GM21737 (cell line): Measurements from ENCODE around the gene LRP5.

ENCODE experiments used
- ATAC-seq: cut with Tn5 transposase; IDR thresholded peaks from one replicate; pipeline ENCODE4 v1.9.1; 2021; ENCODE audit warnings: mild to moderate bottlenecking, moderate library complexity; ENCODE audit not compliant: unreplicated experiment

Gene LRP5

DNA sequence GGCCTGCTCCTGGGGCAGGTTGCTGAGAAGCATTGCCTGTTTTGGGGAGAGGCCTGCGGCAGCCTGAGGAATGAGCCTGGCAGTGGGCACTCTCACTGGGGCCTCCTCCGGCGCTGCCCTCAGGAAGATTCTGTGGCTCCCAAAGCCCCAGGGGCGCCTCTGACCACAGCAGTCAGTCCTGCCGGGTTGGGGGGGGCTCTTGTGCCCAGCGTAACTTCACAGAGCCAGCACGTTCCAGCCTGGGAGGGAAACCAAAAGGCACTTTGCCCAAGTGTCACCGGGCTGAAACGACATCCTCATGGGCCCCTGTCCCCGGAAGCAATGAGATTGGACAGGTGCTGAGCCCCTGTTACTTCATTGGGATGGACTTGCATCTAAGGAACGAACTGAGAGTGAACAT lies 4.3 kb upstream of the LRP5 start:
- ATAC-seq = no peak

- ATAC-seq = no peak
Measured at GRCh38 chr11:68309621-68310185, 2.7 kb upstream of the LRP5 start.

DNA sequence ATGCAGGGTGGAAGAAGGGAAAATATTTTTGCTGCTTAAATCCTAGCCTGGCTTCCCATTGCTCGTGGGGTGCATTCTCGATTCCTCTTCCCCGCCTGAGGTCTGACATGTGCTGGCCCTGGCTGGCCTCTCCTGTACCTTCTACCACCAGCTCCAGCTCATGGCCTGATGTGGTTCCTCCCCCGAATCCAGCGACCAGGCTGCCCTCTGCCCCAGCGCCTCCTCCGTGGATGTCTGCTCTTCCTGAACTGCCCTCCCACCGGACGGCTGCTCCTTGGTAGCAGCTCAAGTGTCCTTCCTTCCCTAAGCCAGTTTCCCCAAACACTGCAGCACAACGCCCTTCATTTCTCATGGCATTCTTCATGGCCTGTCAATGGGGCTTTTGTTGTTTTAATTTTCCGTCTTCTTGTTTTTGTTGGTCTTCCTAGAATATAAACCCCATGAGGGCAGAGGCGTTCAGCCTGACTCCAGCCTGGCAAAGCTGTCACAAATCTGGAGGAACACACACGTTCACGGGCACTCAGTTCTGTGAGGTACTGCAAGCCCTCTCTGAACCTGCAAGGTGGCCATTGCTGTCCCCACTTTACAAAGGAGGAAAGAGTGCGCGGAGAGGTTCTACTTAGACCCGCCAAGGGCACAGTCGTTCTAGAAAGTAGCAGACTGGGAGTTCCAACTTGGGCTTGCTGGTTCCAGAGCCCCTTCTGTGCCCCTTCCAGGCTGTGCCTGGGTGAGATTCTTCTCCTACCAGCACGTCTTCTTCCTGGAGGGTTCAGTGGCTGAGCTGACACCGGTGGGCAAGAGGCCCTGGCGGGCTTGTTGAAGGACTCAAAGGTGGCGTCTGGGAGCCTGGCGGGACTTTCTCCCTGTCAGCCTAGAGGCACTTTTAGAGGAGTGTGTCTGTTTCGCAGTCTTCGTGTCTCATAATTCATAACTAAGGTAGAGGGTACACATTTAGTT lies 953 bp upstream of the LRP5 start:
- ATAC-seq = no peak

DNA sequence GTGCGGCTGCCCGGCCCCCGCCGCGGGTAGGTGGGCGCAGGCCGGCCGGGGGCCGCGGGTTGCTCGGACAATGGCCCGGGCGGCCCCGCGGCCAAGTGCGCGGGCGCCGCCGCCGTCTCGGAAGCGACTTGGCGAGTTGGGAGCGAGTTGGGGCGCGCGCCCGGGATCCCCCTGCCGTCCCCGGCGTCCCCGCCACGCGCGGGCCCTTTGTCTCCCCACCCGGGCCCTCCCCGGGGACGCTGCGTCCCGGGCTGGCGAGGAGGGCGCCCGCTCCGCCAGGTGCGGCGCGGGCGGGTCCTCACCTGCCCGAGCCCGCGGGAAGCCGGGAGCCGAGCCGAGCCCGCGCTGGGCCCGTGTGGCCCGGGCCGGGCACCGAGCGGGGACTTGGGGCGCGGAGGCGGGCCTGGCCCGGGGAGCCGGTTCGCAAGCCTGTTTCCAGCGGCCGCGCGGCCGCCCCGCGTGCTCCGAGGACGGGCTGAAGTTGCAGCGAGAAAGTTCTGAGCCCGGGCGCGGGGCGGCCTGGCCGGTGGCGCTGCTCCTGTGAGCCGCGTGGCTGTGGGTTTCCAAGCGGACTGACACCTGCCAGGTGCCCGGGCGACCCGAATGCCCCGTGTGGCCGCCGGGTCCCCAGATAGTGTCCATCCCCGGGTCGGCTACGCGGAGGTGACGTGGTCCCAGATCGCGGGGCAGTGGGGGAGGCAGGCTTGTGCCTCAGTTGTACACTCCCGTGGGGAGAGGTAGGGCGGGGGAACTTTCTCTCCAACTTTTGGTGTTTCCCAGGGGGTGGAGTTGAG lies 586 bp downstream of the LRP5 start:
- no peak for ATAC-seq

DNA sequence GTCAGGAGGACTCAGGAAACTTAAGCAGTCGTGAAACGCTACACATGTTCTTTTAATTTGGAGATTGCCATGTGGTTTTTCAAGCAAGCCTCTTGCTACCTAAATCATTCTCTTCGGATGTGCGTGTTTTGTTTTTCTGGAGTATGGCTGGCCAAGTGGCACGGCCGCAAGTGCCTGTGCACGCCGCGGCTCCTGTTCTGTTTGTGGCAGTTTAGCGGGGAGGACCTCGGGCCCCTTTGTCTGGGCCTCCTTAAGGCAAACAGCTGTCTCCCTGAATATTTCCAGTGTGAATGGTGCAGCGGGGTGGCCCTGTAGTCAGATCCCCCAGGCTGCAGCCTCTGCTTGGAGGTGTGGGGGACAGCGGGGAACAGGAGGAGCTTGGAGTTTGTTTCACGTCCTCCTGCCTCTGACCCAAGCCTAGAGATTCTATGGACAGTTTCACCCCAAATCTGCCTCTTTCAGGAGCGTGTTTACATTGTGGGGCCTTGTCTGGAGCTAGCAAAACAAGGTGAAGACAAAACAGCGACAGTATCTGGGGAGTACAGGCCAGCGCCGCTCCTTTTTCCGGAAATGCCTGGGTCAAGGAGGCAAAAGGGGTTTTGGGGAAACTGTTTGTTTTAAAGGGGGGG lies 1.3 kb downstream of the LRP5 start:
- no peak for ATAC-seq

- ATAC-seq = no peak
Measured at GRCh38 chr11:68314203-68315170, 2.1 kb downstream of the LRP5 start.

- no peak for ATAC-seq
Measured at GRCh38 chr11:68315171-68315920, 3.0 kb downstream of the LRP5 start.

DNA sequence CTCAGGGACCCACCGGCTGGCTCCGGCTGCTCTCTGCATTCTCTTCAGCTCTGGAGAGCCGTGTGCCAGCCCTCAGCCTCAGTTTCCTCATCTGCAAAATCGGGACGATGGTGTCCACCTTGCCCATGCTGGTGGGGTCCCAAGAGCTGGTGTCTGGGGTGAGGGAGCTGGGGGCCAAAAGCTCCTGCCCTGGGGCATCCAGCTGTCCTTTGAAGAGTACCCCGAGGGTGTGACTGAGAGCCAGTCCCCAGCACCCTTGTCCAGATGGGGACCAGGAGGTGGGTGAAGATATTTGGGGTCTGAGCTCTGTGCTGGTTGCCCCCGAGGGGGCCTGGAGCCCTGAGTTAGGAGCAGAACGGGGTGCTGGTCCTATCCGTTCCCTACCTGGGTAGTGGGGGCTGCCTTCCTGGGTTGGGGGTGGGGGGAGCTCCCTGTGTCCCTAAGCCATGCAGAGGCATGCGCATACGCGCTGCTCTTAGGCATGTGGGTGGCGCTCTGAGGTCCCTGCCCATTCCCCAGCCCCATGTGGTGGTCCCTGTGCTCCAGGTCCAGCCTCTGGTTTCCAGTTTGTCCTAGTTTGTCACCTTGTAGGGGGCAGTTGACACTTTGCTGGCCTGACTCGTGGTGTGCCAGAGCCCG lies 4.9 kb downstream of the LRP5 start:
- no peak for ATAC-seq

GRCh38 chr11:68321293-68322051 lies 9.1 kb downstream of the LRP5 start:
- ATAC-seq = no peak

GRCh38 chr11:68322052-68322430 lies 9.7 kb downstream of the LRP5 start:
- no peak for ATAC-seq

DNA sequence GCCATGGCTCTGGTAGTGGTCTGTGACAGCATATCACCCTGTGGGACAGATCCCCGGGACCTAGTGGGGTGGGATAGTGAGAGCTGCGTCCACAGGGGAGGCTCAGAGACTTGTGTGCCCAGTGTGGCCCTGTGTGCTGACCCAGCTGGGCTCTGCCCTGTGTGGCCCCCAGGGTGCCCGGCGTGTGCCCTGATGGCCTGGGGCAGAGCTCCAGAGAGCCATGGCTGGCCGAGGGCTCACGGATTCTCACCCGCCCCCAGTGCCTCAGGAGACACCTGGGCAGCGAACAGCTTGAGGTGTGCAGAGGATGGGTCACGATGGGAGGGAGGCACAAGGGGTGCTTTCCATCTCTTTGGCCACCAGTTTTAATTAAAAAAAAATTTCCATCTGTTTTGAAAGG lies 11.8 kb downstream of the LRP5 start:
- no peak for ATAC-seq

- no peak for ATAC-seq
Measured at GRCh38 chr11:68324695-68325094, 12.3 kb downstream of the LRP5 start.

GRCh38 chr11:68325183-68325906 lies 13.0 kb downstream of the LRP5 start:
- no peak for ATAC-seq

GRCh38 chr11:68325907-68326220 lies 13.5 kb downstream of the LRP5 start:
- ATAC-seq = no peak

GRCh38 chr11:68326334-68327215 lies 14.2 kb downstream of the LRP5 start:
- no peak for ATAC-seq

GRCh38 chr11:68327586-68328370 lies 15.4 kb downstream of the LRP5 start:
- no peak for ATAC-seq
